H4 (cell line): ENCODE results near the gene PACRG. TPM values are rescaled to one million over a fixed set of nuclear protein-coding genes. Genes with fewer than 3 reads are reported as not detected.
"Not testable (repeated sequence)": the region's sequence is repeated elsewhere in the genome, so short reads cannot be mapped to it uniquely, and the experiment has no call there.

ENCODE experiments used
- DNase-seq: peaks from one replicate; pipeline ENCODE4 v3.0.0-alpha.2; 2015; ENCODE audit warnings: low spot score
- total RNA-seq: library from RNA; depleted of rRNA; stranded (reverse); fragments of >200 nt; shearing (Covaris generic); gene quantifications from 2 replicates; pipeline ENCODE4 v1.2.3, GENCODE V29; 2014

The PACRG gene
- total RNA-seq, 1 experiment from 2014 or later = not detected

DNA sequence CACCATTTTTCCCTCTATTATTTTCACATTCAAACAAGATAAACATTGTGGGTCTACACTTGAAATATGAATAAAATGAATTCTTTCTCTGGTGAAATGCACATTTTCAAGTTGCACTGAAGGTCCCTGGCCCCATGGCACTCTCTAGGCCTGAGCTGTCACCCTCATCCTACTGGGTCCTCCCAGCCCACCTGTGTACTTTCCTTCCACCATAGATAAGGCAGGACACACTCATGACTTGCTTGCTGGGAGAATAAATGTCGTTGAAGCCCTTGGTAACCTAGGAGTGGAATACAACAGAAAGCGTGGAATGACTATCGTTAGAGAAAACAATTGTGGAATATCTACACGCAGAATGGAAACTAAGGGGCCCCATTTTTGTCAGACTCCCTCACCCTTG lies 585.8 kb downstream of the PACRG start:
- no peak for DNase-seq

DNA sequence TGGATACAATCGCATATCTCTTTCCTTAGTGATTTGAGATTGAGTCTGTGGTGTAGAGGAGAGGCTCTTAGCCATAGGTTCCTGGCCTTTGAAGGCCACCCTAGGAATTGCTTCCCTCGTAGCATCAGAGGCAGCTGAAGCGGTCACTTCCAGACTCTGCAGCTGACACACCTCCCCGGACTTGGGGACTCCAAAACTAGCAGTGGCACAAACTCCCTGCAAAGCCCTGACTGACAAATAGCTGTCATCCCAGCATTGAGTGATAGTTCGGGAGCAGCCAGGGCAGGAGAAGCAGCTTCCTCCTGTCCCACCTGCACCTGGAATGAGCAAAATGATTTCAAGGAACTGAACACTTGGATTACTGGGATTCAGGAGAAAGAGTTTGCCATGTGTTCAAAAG lies 586.2 kb downstream of the PACRG start:
- no peak for DNase-seq

DNA sequence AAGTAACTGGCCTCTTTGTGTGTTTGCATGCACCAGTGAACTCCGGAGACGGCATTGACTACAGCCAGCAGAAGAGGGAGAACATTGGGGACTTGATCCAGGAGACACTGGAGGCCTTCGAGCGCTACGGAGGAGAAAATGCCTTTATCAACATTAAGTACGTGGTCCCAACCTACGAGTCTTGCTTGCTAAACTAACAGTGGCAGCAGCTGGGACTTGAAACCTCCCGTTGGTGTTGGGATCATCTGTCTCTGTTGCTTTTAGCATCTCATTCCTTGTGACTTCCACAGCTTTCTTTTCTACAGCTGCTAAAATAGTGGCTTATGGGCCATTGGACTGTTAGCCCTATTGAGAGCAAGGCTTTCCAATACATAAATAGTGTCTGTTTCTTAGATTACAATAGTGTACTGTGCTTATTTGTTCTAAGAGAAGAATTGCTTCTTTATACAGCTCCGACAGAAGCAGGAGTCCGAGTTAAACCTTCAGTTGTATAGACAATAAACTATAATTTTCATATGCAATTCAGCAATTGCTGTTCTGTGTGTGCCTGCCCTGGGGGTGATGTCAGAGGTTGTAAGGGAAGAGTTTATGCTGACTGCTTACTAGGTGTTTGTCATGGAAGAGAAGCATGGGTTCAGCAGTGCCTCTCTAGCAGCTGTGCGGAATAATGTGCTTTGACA lies 587.2 kb downstream of the PACRG start:
- no peak for DNase-seq

DNA sequence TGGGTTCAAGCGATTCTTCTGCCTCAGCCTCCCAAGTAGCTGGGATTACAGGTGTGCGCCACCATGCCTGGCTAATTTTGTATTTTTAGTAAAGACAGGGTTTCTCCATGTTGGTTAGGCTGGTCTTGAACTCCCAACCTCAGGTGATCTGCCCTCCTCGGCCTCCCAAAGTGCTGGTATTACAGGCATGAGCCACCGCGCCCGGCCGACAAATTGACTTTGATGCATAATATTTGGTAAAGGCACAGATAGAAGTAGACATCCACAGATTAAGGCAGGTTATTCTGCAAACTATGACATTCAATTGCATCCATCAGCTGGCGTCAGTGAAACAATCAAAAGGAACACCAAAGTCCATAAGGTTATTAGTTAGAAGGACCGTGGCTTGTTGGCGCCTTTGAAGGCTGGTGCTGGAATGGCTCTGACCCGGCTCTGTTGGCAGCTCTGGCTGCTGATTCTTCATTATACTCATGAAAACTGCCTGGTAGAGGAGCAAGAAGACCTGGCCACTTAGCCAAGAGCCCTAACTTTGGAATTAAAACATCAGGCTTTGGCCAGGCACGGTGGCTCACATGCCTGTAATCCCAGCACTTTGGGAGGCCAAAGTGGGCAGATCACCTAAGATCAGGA lies 589.2 kb downstream of the PACRG start:
- not testable (repeated sequence) for DNase-seq

DNA sequence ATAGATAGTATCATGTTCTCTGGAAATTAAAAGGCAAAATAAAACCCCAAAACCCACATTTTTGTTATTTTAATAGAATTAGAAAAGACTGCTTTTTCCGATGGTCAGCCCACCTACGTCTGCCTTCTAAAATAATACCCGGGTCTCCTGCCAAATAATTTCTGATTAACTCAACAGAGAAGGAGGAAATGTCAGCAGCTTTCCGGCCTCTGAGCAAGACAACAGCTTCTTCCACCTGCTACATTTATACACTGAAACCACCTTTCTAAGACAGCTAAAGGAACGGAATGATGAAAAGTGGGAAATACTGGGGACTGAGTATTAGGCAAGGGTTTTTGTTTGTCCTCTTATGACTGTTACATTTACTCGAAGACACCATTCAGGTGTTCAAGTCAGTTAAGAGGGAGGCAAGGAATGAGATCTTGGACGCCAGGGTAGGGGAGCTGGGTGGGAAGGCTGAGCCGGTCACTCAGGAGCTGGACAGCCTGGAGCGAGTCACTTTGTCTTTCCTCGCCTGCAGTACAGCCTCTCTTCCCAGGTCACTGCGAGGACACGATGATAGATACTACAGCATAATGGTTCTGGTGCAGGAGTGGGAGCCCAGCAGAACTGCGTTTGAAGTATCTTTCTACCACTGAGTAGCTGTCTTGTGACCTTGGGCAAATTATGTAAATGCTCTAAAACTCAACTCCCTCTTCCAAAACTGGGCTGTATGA lies 590.5 kb downstream of the PACRG start:
- no peak for DNase-seq

DNA sequence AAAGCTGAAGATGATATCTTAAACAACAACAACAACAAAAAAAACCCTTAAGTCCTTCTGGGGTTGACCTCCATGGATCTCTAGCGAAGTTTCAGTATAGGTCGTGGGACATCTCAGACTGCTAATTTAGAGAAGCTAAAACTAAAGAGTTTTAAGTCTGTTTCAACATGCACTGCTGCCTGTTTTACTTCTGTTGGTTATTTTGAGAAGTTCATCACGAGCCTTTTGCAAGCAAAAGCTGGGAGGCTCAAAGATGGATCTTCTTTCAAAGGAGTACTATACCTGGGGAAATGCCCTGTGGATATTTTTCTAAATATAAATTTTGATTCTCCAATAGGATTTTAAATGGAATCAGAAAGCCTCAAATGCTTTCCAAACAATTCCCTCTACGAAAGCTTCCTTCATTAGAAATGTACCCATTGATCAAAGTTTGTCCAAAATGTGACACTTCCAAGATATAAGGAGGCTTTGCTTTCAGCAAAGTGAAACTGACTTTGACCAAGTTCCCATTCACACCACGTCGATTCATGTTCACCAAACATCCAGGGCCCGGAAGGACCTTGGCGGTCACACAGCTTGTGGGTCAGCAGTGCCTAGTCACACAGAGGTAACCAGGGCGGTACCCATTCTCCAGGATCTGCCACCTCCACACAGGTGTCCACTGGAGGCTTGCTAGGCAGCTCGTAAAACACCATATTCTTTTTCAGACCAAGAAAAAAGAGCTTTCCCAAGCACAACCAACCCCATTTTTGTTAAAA lies 592.0 kb downstream of the PACRG start:
- DNase-seq = no peak

DNA sequence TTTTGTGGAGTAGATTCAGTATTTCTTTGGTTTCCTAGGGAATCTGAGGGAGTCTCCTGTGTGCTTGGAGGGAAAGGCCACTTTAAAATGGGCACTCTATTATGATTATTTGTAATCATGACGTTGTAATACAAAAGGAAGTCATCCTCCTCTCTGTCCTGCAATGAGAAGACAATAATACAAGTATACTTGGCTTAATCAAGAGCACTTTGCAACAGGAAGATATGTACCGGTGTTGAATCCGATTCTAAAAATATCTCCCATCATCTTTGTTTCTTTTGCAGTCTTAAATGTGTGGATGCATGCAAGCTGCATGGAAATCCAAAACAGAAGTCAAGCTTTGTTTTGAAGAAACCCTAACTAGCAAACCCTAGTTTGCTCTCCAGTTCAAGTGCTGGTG lies 592.6 kb downstream of the PACRG start:
- DNase-seq = no peak

DNA sequence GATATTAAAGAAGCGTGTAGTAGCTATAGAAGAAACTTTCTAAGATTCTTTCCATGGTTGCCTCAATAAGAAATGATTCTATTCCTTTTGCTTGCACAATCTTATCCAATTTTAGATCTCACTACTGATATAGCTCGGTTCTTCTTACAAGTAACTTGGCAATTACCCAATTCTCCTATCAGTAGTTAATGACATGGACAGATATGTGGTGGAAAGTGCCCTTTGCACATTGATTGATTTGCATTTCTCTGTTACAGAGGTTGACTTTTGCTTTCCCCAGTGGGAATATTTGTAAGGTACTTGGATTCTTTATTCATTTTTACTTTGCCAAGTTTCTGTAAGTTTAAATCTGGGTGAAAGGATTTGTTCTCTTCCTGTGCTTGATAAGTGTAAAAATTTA lies 593.0 kb downstream of the PACRG start:
- no peak for DNase-seq

DNA sequence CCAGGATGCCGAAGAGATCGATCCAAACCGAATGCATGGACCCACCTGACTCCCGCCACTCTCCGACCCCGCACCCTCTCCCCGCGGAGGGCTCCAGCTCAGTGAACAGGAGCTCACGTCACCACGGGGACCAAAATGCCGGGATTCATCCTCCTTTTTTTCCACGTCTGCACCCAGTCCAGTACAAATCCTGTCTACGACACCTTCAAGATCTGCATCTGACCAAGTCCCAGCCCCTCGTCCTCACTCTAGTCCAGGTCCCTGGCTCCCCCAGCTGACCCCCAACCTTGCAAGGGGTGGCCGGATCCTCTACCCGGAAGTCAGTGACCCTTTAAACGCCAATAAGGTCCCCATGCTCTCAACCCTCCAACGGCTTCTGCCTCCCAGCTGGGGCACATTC lies 593.9 kb downstream of the PACRG start:
- no peak for DNase-seq

DNA sequence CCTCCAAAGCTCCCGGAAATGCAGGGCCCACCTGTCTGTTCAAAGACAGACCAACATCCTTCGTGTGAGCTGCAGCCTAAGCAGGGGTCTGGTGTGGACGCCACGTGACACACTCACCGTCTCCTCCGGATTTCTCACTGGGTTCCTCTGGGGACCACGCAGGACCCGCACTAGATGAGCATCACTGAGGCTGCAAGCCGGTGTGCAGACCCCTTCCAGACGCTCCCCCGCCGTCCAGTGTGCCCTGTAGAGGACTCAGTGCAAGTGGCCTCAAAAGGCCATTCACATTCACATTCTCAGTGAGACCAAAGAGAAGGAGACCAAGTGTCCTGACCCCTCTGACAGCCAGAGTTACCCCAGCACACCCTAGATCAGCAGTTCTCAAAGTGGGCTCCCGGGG lies 595.5 kb downstream of the PACRG start:
- DNase-seq = no peak

DNA sequence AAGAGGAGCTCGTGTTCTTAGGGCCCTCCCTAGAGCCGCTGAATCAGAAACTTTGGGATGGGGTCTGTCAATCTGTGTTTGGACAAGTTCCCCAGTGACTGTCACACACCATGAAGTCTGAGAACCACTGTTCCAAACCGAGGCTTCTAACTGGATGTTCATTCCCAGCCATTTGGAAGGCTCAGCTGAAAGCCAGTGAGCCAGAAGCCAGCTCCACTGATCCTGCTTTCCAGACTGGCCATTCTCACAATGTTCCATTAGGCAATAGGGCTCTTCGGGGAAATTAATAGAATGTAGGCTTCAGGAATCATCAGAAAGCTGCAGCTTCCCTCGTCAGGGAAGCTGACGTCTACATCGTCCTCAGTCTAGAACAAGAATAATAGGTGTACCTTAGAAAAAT lies 595.9 kb downstream of the PACRG start:
- DNase-seq = no peak

DNA sequence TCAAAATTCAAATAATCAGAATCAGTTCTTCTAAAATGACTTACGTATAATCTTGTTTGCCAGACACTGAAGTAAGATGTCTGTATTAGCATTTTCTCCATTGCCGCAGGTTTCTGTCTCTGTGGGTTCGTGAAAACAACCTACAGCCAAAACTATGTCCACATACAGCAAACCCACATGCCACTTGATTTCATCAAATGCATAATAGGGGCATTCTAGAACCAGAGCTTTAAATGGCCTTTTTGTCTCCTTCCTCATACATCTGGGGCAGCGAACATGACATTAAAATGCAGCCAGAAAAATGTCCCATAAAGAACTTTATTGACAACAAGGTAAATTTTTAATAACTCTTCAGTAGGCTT lies 596.5 kb downstream of the PACRG start:
- no peak for DNase-seq

DNA sequence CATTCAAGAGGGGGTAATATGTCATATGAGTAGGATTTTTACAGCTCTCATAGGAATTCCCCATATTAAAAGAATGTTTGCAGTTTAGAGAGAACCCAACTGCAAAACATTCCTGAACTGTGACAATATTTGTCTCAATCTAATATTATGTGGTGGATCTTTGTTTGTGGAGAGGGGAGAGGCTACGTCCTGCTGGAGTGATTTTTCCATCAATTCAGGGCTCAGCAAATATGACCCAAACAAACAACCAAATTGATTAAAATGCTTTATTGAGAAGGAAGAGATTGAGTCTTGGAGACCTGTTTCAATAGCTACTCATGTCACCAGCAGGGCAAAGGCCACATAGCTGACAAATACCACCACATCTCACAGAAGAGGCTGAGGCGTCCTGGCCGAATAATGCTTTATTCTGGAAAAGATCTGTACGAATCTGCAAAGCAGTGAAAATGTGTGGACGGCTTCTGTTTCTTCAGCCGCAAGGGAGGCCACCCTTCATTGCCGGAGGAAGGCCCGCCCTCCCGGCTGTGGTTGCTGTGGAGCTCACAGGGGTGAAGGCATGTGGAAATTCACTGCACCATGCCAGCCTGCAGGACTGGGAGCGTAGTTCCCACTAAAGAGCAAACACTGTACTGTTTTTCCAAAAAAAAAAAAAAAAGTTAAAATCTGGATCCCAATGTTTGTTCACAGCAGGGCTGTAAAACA lies 597.1 kb downstream of the PACRG start:
- no peak for DNase-seq

DNA sequence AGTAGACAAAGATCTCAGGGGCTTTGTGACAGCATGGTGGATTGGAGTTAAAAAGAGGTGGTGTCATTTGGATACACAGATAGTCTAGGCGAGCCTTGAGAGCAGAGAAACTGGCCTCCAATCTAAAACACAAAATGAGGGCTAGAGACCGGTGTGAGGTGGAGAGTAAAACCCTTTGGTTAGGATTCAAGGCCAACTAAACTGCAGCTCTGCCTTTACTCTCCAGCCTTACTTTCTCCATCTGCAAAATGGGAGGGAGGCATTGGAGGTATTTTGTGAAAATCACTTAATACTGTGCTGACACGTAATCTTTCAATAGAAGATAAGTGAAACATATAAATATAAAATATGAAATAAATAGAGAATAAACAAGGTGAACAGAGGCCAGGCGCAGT lies 597.6 kb downstream of the PACRG start:
- no peak for DNase-seq

DNA sequence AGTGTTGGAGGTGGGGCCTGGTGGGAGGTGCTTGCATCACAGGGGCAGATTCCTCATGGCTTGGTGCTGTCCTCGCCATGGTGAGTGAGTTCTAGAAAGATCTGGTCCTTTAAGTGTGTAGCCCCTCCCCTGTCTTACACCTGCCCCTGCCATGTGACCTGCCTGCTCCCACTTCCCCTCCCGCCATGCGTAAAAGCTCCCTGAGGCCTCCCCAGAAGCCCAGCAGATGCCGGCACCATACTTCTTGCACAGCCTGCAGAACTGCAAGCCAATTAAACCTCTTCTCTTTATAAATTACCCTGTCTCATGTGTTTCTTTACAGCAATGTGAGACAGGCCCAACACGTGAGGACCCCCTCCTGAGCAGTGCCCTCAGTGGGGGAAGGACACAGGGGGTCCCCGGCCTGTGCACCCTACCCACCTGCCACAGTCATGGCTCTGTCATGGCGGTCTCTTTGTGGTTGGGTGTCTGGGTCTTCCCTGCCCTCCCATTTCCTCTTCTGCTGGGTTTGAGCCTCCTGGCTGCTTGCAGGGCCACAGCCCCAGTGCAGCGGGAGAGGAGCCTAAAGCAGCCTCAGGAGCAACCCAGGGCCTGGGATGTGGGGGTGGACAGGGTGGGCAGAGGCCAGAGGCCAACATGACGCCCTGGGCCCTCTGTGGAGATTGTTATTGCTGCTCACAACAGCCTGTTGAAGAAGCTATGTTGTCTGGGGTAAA lies 599.5 kb downstream of the PACRG start:
- DNase-seq = no peak

DNA sequence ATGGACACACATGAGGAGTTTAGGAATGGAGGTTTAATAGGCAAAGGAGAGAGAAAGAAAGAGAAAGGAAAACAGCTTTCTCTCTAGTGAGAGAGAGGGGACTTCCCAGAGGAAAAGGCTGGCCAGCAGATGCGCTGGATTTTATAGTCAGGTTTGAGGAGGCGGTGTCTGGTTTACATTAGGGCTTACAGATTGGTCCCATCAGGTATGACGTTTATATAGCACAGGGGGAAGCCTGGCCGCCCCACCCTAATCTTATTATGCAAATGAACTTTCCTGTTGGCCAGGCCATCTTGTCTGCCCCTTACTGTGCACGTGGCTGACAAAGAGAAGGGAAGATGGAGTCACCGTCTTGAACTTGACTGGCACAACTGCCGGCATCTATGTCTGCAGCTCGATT lies 600.1 kb downstream of the PACRG start:
- DNase-seq = no peak

DNA sequence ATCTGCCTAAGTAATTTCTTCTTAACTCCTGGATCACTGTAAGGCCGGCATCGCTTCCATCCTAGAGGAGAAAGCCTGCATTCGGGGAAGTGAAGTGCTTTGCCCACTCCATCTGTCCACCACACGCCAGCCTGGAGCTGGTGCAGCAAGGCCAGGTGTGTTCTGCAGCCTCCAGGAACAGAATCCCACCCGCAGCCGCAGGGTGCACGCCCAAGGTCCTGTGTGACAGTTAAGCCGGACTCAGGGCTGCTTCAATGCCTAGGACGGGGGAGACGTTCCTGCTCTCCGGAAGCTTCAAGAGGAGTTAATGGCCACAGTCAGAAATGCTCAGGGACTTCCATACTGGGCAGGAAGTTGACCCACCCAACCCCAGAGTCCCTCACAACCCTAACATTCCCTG lies 600.6 kb downstream of the PACRG start:
- DNase-seq = no peak

DNA sequence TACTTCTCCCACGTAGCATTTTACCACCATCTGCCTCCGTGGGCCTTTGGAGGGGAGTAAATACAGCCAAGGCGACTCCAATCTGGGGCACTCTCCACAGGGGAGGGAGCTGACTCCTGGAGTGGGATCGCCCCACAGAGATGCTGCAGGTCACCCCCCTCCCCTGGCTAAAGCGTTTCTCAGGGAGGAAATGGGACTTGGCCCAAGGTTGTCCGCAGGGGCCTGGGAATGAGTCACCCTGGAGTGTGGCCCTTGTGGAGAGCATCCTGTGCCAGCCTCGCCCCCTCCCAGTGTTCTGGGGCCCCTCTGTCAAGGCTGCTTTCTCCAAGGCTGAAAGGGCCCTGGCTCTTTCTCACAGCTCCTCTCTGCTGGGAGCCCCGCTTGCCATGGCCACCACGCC lies 602.2 kb downstream of the PACRG start:
- DNase-seq = no peak

DNA sequence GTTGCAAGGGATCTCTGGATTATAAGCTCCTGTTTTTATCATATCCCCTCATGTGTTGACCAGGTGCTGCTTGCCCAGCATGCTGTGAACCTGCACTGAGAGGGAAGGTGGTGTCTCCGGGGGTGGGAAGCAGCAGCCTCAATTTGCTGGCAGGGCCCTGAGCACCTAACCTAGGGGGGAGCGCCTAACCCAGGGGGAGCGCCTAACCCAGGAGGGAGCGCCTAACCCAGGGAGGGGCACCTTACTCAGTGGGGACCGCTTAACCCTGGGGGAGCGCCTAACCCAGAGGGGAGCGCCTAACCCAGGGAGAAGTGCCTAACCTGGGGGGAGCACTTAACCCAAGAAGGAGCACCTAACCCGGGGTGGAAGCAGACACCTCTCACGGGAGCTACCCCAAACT lies 603.5 kb downstream of the PACRG start:
- no peak for DNase-seq

DNA sequence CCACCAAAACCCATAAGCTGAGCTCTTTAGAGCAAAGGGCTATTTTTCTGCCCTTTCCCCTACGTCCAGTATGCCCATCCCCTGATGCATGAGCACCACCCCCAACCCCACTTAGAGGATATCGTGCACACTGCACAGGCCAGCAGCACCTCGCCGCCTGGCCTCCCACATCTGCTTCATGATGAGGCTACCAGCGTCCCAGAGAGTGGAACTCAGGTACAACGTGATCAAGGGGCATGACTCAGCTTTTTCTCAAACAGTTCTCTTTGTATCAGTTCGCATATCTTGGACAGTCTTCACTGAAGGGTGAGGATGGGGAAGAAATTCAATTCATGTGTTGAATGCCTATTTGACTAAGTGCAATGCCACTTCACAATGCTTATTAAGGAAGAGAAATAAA lies 604.8 kb downstream of the PACRG start:
- no peak for DNase-seq

DNA sequence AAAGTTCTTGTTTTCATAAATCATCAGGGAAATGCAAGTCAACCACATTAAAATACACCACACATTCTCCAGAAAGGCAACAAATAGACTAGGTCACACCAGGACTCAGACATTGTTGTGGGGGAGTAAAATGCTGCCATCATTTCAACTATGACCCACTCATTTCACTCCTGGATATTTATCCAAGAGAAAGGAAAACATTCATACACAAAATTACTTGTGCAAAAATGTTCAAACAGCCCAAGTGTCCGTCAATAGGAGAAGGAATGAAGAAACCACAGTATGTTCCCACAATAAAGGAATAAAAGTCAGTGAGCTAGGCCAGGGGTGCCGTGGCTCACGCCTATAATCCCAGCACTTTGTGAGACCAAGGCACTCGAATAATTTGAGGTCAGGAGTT lies 605.3 kb downstream of the PACRG start:
- no peak for DNase-seq
